ENCODE data around the gene PTPRD.

PTPRD gene

GRCh38 chr9:8349901-8350300 is 2262.9 kb downstream of the PTPRD start:
- no peaks in the 10 kb centered on the region for H4K20me1 ChIP-seq (ENCODE audit: insufficient read depth)
- H2AFZ ChIP-seq (ENCODE audit: low read depth), result no peak overlapping the region
- H3K4me1 ChIP-seq (ENCODE audit: low read depth, poor library complexity, severe bottlenecking), result peaks cover 9% of the 10 kb centered on the region
- H3K27me3 ChIP-seq (ENCODE audit: insufficient read depth, low read depth), result no peaks in the 10 kb centered on the region
- TF ChIP-seq CTCF (conservative IDR thresholded peaks at IDR 0.05; ENCODE audit: low read depth, low read length), result no peak
- no peaks in the 10 kb centered on the region for H3K79me2 ChIP-seq (ENCODE audit: insufficient read depth, low read depth)
- H3K9ac ChIP-seq, result no peak overlapping the region
- no peaks in the 10 kb centered on the region for H3K36me3 ChIP-seq (ENCODE audit: insufficient read depth)
- H3K4me2 ChIP-seq, result no peak overlapping the region
- no peak overlapping the region for H3K4me3 ChIP-seq (IDR thresholded peaks at IDR 0.05; ENCODE audit: insufficient read depth, low read depth, low read length)
- H3K27ac ChIP-seq, result no peak overlapping the region

- H3K4me3 ChIP-seq (IDR thresholded peaks at IDR 0.05; ENCODE audit: insufficient read depth, low read depth, low read length), result no peak overlapping the region
- no peak overlapping the region for H2AFZ ChIP-seq (ENCODE audit: low read depth)
- H4K20me1 ChIP-seq (ENCODE audit: insufficient read depth), result no peaks in the 10 kb centered on the region
- TF ChIP-seq CTCF (conservative IDR thresholded peaks at IDR 0.05; ENCODE audit: low read depth, low read length), result no peak
- no peaks in the 10 kb centered on the region for H3K27me3 ChIP-seq (ENCODE audit: insufficient read depth, low read depth)
- no peaks in the 10 kb centered on the region for H3K79me2 ChIP-seq (ENCODE audit: insufficient read depth, low read depth)
- peaks cover 9% of the 10 kb centered on the region for H3K4me1 ChIP-seq (ENCODE audit: low read depth, poor library complexity, severe bottlenecking)
- no peak overlapping the region for H3K4me2 ChIP-seq
- no peaks in the 10 kb centered on the region for H3K36me3 ChIP-seq (ENCODE audit: insufficient read depth)
- no peak overlapping the region for H3K9ac ChIP-seq
- no peak overlapping the region for H3K27ac ChIP-seq
These were observed 2263.4 kb downstream of the PTPRD start for GRCh38 chr9:8349376-8349775.

- no peak overlapping the region for H3K27ac ChIP-seq
- H3K27me3 ChIP-seq (ENCODE audit: insufficient read depth, low read depth), result no peaks in the 10 kb centered on the region
- H3K79me2 ChIP-seq (ENCODE audit: insufficient read depth, low read depth), result no peaks in the 10 kb centered on the region
- H2AFZ ChIP-seq (ENCODE audit: low read depth), result no peak overlapping the region
- no peak overlapping the region for H3K9ac ChIP-seq
- no peaks in the 10 kb centered on the region for H4K20me1 ChIP-seq (ENCODE audit: insufficient read depth)
- TF ChIP-seq CTCF (conservative IDR thresholded peaks at IDR 0.05; ENCODE audit: low read depth, low read length), result no peak
- H3K4me2 ChIP-seq, result no peak overlapping the region
- H3K36me3 ChIP-seq (ENCODE audit: insufficient read depth), result no peaks in the 10 kb centered on the region
- no peak overlapping the region for H3K4me3 ChIP-seq (IDR thresholded peaks at IDR 0.05; ENCODE audit: insufficient read depth, low read depth, low read length)
- H3K4me1 ChIP-seq (ENCODE audit: low read depth, poor library complexity, severe bottlenecking), result peaks cover 9% of the 10 kb centered on the region
These were observed 2264.0 kb downstream of the PTPRD start for GRCh38 chr9:8348756-8349155.

- H3K27me3 ChIP-seq (ENCODE audit: insufficient read depth, low read depth), result no peaks in the 10 kb centered on the region
- peaks cover 9% of the 10 kb centered on the region for H3K4me1 ChIP-seq (ENCODE audit: low read depth, poor library complexity, severe bottlenecking)
- no peaks in the 10 kb centered on the region for H3K36me3 ChIP-seq (ENCODE audit: insufficient read depth)
- no peaks in the 10 kb centered on the region for H3K79me2 ChIP-seq (ENCODE audit: insufficient read depth, low read depth)
- H4K20me1 ChIP-seq (ENCODE audit: insufficient read depth), result no peaks in the 10 kb centered on the region
- no peak overlapping the region for H3K4me3 ChIP-seq (IDR thresholded peaks at IDR 0.05; ENCODE audit: insufficient read depth, low read depth, low read length)
- no peak overlapping the region for H3K4me2 ChIP-seq
- no peak overlapping the region for H2AFZ ChIP-seq (ENCODE audit: low read depth)
- TF ChIP-seq CTCF (conservative IDR thresholded peaks at IDR 0.05; ENCODE audit: low read depth, low read length), result no peak
- no peak overlapping the region for H3K9ac ChIP-seq
- no peak overlapping the region for H3K27ac ChIP-seq
These were observed 2266.5 kb downstream of the PTPRD start for GRCh38 chr9:8346296-8346695.

Measured in KMS-11 (cell line).